K562 (cell line): ENCODE results near the gene MBNL2. TPM values are rescaled to one million over a fixed set of nuclear protein-coding genes. Genes with fewer than 3 reads are reported as not detected.

Experiments
- ATAC-seq: fragments of 200-7000 bp; cut with Tn5 transposase; 3 replicates; pipeline ENCODE4 v1.9.1; 2020; ENCODE audit warnings: moderate library complexity
- BruUV-seq: library from RNA; stranded (reverse); fragments of 400-500 nt; replicated peaks from 2 replicates; lab custom pipeline; 2021; lab: Mats Ljungman, UMichigan
- CTCF ChIA-PET: fragments of 300-600 bp; formaldehyde crosslinking; extraction: SDS; loops from one replicate; lab custom pipeline; 2021; ENCODE audit warnings: low intra/inter-chr PET ratio; lab: Yijun Ruan, JAX
- POLR2A ChIA-PET: fragments of 300-600, 350-650 bp; sonication (Branson Sonifier 250); formaldehyde crosslinking; extraction: SDS; loops from one replicate; lab custom pipeline; 2021; ENCODE audit warnings: antibody characterized with exemption, inconsistent platforms; lab: Yijun Ruan, JAX
- DNase-seq, 4 experiments: peaks; one replicate each; pipeline versions ENCODE4 v3.0.0 to v3.0.0-alpha.2; 2011 to 2018; ENCODE audit warnings: low spot score in 3 of 4, mixed read lengths in 3 of 4; ENCODE audit errors: extremely low read depth in 1 of 4
- FAIRE-seq: peaks from 2 replicates; lab custom pipeline; 2011; peaks lifted over from hg19 to GRCh38; lab: Jason Lieb, UNC
- H2AFZ ChIP-seq: 2 replicates; pipeline ENCODE4 v1.6.0; 2011; ENCODE audit warnings: low read depth, low read length, control low read depth, inconsistent platforms
- H3K27ac ChIP-seq: fragments of 200-600 bp; 3 replicates; pipeline ENCODE4 v1.8.0; 2011; ENCODE audit warnings: low read depth, mild to moderate bottlenecking, control low read depth, inconsistent platforms, low read length, moderate library complexity, mixed read lengths; ENCODE audit errors: extremely low read depth
- H3K27me3 ChIP-seq, 2 experiments: fragments of 300-600 bp in 1 of 2; 2 replicates in 1 of 2; 3 replicates in 1 of 2; pipeline versions ENCODE4 v1.6.0 to v1.8.0; 2011; ENCODE audit warnings: inconsistent platforms in 2 of 2, low read length in 2 of 2, mild to moderate bottlenecking in 1 of 2, mixed read lengths in 1 of 2, moderate library complexity in 1 of 2; ENCODE audit not compliant: control insufficient read depth in 2 of 2, insufficient read depth in 2 of 2
- H3K36me3 ChIP-seq: fragments of 300-600 bp; 3 replicates; pipeline ENCODE4 v1.8.0; 2011; ENCODE audit warnings: mild to moderate bottlenecking, low read length, inconsistent platforms; ENCODE audit not compliant: control insufficient read depth, insufficient read depth
- H3K4me1 ChIP-seq, 2 experiments: fragments of 200-600 bp in 1 of 2; replicated peaks in 1 of 2; 2 replicates in 1 of 2; 3 replicates in 1 of 2; pipeline versions ENCODE4 v1.5.1 to v1.8.0; 2011; ENCODE audit warnings: inconsistent platforms in 2 of 2, low read length in 2 of 2, mild to moderate bottlenecking in 1 of 2, mixed read lengths in 1 of 2, moderate library complexity in 1 of 2; ENCODE audit not compliant: control insufficient read depth in 2 of 2, insufficient read depth in 2 of 2
- H3K4me2 ChIP-seq: 2 replicates; pipeline ENCODE4 v1.6.1; 2011; ENCODE audit warnings: low read length, control low read depth, inconsistent platforms, mixed read lengths; ENCODE audit not compliant: insufficient read depth
- H3K4me3 ChIP-seq: fragments of 200-600 bp; sonication (generic), shearing (Covaris generic); 2 replicates; pipeline ENCODE4 v1.5.1; 2016; ENCODE audit warnings: control low read depth, inconsistent platforms
- H3K79me2 ChIP-seq: fragments of 200-600 bp; 3 replicates; pipeline ENCODE4 v1.8.0; 2011; ENCODE audit warnings: low read length, inconsistent platforms; ENCODE audit not compliant: control insufficient read depth, insufficient read depth
- H3K9ac ChIP-seq, 2 experiments: 2 replicates each; pipeline versions ENCODE4 v1.6.0 to v1.6.1; 2011; ENCODE audit warnings: low read depth in 2 of 2, low read length in 2 of 2, control low read depth in 1 of 2, inconsistent platforms in 1 of 2, mild to moderate bottlenecking in 1 of 2, mixed read lengths in 1 of 2; ENCODE audit not compliant: insufficient read depth in 1 of 2
- H3K9me1 ChIP-seq: one replicate; pipeline ENCODE4 v1.6.0; 2011; ENCODE audit warnings: inconsistent platforms, mild to moderate bottlenecking, low read length, moderate library complexity; ENCODE audit not compliant: control insufficient read depth, insufficient read depth
- H3K9me3 ChIP-seq: replicated peaks from 2 replicates; pipeline ENCODE4 v1.5.1; 2011; ENCODE audit warnings: low read depth, low read length, inconsistent platforms; ENCODE audit not compliant: control insufficient read depth, insufficient read depth
- H4K20me1 ChIP-seq: replicated peaks from 2 replicates; pipeline ENCODE4 v1.6.1; 2011; ENCODE audit warnings: low read length, inconsistent platforms, mixed read lengths; ENCODE audit not compliant: control insufficient read depth, insufficient read depth
- JUND ChIP-seq, 2 experiments: IDR thresholded peaks; 2 replicates in 1 of 2; 3 replicates in 1 of 2; pipeline ENCODE4 v1.6.1; 2011; ENCODE audit warnings: borderline replicate concordance in 2 of 2, low read depth in 2 of 2, low read length in 2 of 2, improper control_type of control experiment in 1 of 2, missing biosample characterization in 1 of 2, missing genetic modification characterization in 1 of 2, missing genetic modification reagents in 1 of 2
- KLF16 ChIP-seq: IDR thresholded peaks from 2 replicates; pipeline ENCODE4 v1.6.1; 2016; ENCODE audit warnings: antibody characterized with exemption
- LCOR ChIP-seq: sonication (generic); formaldehyde crosslinking; IDR thresholded peaks from 2 replicates; pipeline ENCODE4 v1.8.0; 2022; ENCODE audit warnings: mild to moderate bottlenecking, missing genetic modification reagents
- NCOA6 ChIP-seq: fragments of 450-650 bp; IDR thresholded peaks from 2 replicates; pipeline ENCODE4 v1.6.1; 2017; ENCODE audit warnings: mild to moderate bottlenecking
- RBFOX2 ChIP-seq: fragments of 200-400 bp; formaldehyde crosslinking; IDR thresholded peaks from 2 replicates; pipeline ENCODE4 v1.6.1; 2017; ENCODE audit warnings: low read depth, mild to moderate bottlenecking, low read length, moderate library complexity
- ZNF24 ChIP-seq: fragments of 450-650 bp; IDR thresholded peaks from 2 replicates; pipeline ENCODE4 v1.6.1; 2016
- WGBS: fragments of 100-300 bp; shearing (Covaris generic); methylation state at CpG from one replicate; pipeline ENCODE4 v1.1.6; 2016; ENCODE audit warnings: low coverage, mixed read lengths; ENCODE audit not compliant: insufficient coverage; ENCODE audit errors: missing lambda C conversion rate; 5-methylcytosine and 5-hydroxymethylcytosine counted together
- in situ Hi-C: fragments of 300-500 bp; cut with MboI; formaldehyde crosslinking; loops from 4 replicates; pipeline ENCODE4 v1.15.0; 2018; ENCODE audit warnings: inconsistent platforms, mixed read lengths
- intact Hi-C: fragments of 100-400 bp; cut with micrococcal nuclease; formaldehyde crosslinking; loops from 2 replicates; pipeline ENCODE4 v1.14.2; 2022
- polyA plus RNA-seq, 8 experiments: library from polyadenylated mRNA; depleted of rRNA in 4 of 8; stranded (reverse) in 5 of 8; unstranded in 3 of 8; fragments of >200 nt; fragmentation: Nextera tagmentation in 2 of 8; fragmentation: Illumina TruSeq in 1 of 8; extraction: Ambion mirVana in 2 of 8; extraction: Trizol in 1 of 8; gene quantifications; 2 replicates each; pipeline versions ENCODE4 v1.2.1 to v1.2.3, GENCODE V29; 2011 to 2014; ENCODE audit warnings: inconsistent platforms in 1 of 8, missing spikeins in 1 of 8
- total RNA-seq, 7 experiments: library from RNA; depleted of rRNA in 6 of 7; stranded (reverse); fragments of >200 nt in 6 of 7; fragmentation: Illumina TruSeq in 2 of 7; extraction: Trizol in 2 of 7; gene quantifications; 2 replicates each; pipeline versions ENCODE4 v1.2.1 to v1.2.3, GENCODE V29; 2011 to 2021; ENCODE audit warnings: low replicate concordance in 1 of 7
- TF ChIP-seq, protein P1 (sequence below), 2 experiments: fragments of 200-800 bp in 1 of 2; sonication (Bioruptor generic) in 1 of 2; sonication (generic) in 1 of 2; formaldehyde crosslinking in 1 of 2; IDR thresholded peaks in 1 of 2; conservative IDR thresholded peaks in 1 of 2; 2 replicates each; pipeline versions ENCODE4 v1.5.0 to v1.6.1; 2016 to 2020; ENCODE audit warnings: missing compliant biosample characterization in 1 of 2, missing genetic modification characterization in 1 of 2, missing genetic modification reagents in 1 of 2

Gene MBNL2
- total and polyA plus RNA-seq, 9 of the 15 experiments (the other 6 are each of a cell fraction or from before 2014, with no cell fraction given): 7.0 to 24.8 (median 13.8) TPM

DNA sequence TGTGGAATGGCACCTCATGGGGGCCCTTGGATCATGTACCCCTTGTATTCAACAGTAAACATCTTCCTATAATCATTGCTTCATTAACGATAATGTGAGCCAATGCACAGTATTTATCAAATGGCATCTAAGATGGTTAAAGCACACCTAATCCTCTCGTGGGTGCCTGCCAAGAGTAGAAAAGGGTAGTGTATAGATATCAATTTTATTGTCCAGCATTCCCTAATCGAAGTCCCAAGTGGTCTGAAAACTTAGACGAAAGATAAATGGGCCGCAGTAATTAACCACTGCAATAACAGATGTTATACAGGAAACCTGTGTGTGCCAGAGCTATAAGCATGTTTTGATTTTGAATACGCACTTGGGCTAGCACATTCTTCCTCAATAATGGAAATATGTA, 667 bp upstream of the MBNL2 start (continued):
- TF ChIP-seq, protein P1, sequence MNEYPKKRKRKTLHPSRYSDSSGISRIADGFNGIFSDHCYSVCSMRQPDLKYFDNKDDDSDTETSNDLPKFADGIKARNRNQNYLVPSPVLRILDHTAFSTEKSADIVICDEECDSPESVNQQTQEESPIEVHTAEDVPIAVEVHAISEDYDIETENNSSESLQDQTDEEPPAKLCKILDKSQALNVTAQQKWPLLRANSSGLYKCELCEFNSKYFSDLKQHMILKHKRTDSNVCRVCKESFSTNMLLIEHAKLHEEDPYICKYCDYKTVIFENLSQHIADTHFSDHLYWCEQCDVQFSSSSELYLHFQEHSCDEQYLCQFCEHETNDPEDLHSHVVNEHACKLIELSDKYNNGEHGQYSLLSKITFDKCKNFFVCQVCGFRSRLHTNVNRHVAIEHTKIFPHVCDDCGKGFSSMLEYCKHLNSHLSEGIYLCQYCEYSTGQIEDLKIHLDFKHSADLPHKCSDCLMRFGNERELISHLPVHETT (CRISPR knock-in tag; conservative IDR thresholded peaks at IDR 0.05 in 1 of 2, IDR thresholded peaks at IDR 0.05 in 1 of 2): no peak
- no peak for TF ChIP-seq JUND (IDR thresholded peaks at IDR 0.05; ENCODE audit: borderline replicate concordance, low read depth, low read length)
- TF ChIP-seq JUND (tag; IDR thresholded peaks at IDR 0.05; ENCODE audit: borderline replicate concordance, low read depth, low read length): no peak
- no peak for TF ChIP-seq ZNF24

DNA sequence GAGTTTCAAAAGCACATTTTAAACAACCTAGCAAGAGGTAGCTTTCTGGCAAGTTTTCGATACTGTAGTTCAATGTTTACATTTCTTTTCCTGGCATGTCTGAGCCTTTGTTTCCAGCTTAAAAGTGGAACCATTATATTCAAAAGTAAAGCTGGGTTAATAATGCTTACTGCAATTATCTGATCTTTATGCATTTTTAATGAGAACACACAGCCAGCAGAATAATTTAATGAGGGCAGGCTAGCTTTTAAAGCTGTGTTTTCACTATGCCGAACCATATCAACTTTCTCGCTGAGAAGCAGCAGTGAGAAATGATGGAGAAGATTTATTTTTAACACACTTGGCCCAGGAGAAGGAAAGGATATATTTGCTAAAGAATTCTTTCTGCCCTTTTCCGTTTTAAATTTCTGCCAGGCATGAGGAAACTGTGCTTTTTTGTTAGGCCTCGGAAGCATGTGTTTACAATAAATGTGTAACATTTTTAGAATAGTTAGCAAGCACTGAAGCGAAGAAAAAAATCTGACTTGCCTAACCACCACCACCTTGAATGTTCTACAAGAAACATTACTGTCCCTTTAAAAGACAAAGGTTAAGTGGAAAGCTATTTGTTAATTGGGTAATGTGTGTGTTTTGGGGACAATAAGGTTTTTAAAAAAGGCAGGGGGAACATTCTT, 1.0 kb downstream of the MBNL2 start:
- Histone ChIP-seq H3K4me3 (peak overlapping the region; percentile 63), H3K9ac (peak overlapping the region; percentile 85 to 88; a peak in 3 of 4 replicates), H2AFZ (0 out of 2 replicates have a peak overlapping the region, but pooled peaks have one; percentile 36), H3K36me3 (no peaks in the 10 kb centered on the region; the same call in 2 of the 3 replicates), H3K9me3 (no peaks in the 10 kb centered on the region), H3K4me1 (peaks cover 0 to 29% of the 10 kb centered on the region in 2 experiments; a peak in 3 of 5 replicates), H3K79me2 (peaks cover 64% of the 10 kb centered on the region), H3K27ac (peak overlapping the region; percentile 81), H3K27me3 (no peaks in the 10 kb centered on the region), H3K4me2 (peak overlapping the region; percentile 86), H3K9me1 (no peaks in the 10 kb centered on the region), H4K20me1 (peaks cover 5% of the 10 kb centered on the region; the same call in 1 of the 2 replicates)
- POLR2A ChIA-PET: interaction anchor here (1.1 to 2.2 kb wide), 4 partner anchors 12 to 36 kb away, joined by 3 to 8 read pairs (median 4); no protein-coding TSS in a partner anchor
- TF ChIP-seq RBFOX2: peak; percentile 16; the same call in 1 of the 2 replicates
- TF ChIP-seq NCOA6: no peak
- no peak for TF ChIP-seq LCOR (CRISPR knock-in tag)
- no peak for TF ChIP-seq KLF16
- WGBS: 0% methylated on average over 6 of the region's 6 CpGs
- in situ Hi-C loops (no loop called here), intact Hi-C loops (loop anchor here (2.0 to 10.0 kb wide), 2 partner anchors 34 to 212 kb away; partner anchors contain the start of gene RAP2A)
- CTCF ChIA-PET: no interaction called here
- DNase-seq: no peak
- no peak for FAIRE-seq
- ATAC-seq: no peak
- no TSS peak for BruUV-seq
